Suprapubic skin (tissue), 3 donors: Measurements from ENCODE around the gene MLH3.

Experiments
- EP300 ChIP-seq: sonication (generic); formaldehyde crosslinking; IDR thresholded peaks from one replicate; pipeline ENCODE4 v1.6.1; 2017; ENCODE audit warnings: antibody characterized with exemption
- POLR2A ChIP-seq, 2 donors: fragments of 450-650 bp; IDR thresholded peaks; one replicate each; pipeline ENCODE4 v1.6.1; 2017; ENCODE audit warnings: antibody characterized with exemption in 2 of 2, mild to moderate bottlenecking in 2 of 2, moderate library complexity in 2 of 2
- TF ChIP-seq, protein P1 (sequence below), 2 donors: fragments of 200-600 bp in 1 of 2; fragments of 450-650 bp in 1 of 2; sonication (generic) in 1 of 2; IDR thresholded peaks; one replicate each; pipeline ENCODE4 v1.5.1; 2016 to 2019; ENCODE audit warnings: antibody characterized with exemption in 2 of 2, mild to moderate bottlenecking in 1 of 2, moderate library complexity in 1 of 2

DNA sequence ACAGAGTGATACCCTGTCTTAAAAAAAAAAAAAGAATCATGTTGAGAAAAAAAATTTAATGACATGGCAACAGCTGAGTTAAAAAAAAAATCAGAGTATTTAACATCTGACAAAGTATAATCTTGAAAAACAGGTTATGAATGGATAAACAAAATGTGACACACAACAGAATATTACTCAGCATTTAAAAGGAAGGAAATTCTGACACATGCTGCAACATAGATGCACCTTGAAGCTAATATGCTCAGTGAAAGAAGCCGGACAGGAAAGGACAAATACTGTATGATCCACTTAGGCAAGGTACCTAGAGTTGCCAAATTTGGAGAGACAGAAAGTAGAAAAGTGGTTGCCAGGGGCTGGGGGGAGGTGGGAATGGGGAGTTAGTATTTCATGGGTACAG lies 67.9 kb downstream of the MLH3 start:
- TF ChIP-seq, protein P1, sequence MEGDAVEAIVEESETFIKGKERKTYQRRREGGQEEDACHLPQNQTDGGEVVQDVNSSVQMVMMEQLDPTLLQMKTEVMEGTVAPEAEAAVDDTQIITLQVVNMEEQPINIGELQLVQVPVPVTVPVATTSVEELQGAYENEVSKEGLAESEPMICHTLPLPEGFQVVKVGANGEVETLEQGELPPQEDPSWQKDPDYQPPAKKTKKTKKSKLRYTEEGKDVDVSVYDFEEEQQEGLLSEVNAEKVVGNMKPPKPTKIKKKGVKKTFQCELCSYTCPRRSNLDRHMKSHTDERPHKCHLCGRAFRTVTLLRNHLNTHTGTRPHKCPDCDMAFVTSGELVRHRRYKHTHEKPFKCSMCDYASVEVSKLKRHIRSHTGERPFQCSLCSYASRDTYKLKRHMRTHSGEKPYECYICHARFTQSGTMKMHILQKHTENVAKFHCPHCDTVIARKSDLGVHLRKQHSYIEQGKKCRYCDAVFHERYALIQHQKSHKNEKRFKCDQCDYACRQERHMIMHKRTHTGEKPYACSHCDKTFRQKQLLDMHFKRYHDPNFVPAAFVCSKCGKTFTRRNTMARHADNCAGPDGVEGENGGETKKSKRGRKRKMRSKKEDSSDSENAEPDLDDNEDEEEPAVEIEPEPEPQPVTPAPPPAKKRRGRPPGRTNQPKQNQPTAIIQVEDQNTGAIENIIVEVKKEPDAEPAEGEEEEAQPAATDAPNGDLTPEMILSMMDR (IDR thresholded peaks at IDR 0.05) = no peak
- TF ChIP-seq POLR2A (IDR thresholded peaks at IDR 0.05) (no peak), EP300 (no peak)
